Tibial nerve (tissue), 3 donors: Measurements from ENCODE around the gene PABPN1L.

ENCODE experiments used
- EP300 ChIP-seq, 2 donors: sonication (generic); formaldehyde crosslinking; IDR thresholded peaks; one replicate each; pipeline ENCODE4 v1.6.1; 2017; ENCODE audit warnings: antibody characterized with exemption in 2 of 2, mild to moderate bottlenecking in 1 of 2
- POLR2A ChIP-seq, 2 donors: fragments of 450-650 bp; IDR thresholded peaks; one replicate each; pipeline ENCODE4 v1.6.1; 2017; ENCODE audit warnings: antibody characterized with exemption in 2 of 2, mild to moderate bottlenecking in 2 of 2, moderate library complexity in 2 of 2

DNA sequence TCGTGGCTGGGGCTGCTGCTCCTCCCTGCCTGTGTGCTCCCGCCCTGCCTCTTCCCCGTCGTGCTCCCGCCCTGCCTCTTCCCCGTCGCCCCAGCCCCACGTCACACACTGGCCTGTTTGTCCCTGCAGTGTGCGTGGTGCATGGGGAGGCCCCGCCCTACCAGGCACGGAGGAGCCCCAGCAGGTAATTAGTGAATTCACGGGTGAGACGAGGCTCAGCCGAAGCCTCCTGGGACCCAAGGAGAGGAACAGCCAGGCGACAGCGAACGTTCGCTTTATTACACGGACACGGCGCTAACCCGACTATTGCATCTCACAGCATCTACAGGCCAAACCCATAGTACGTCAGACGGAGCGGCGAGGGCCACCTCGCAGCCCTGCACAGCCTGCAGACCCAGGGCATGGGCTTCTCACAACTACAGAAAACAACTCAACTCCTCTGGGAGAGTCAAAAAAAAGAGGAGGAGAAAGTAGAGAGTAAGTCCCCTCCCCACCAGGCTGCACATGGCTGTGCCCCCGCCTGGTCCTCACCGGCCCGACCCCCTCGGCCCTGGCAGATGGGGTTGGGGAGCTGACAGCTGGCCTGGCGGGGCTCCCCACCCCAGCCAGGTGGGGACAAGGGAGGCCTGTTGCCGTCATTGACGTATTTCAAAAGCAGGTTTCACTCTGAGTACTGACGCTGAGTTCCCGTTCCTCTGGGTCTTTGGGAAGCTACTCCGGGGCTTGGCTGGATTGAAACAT is 4.3 kb upstream of the PABPN1L start:
- TF ChIP-seq POLR2A (IDR thresholded peaks at IDR 0.05) = no peak
- TF ChIP-seq EP300 (IDR thresholded peaks at IDR 0.05) = no peak
